GM19452 (cell line): ENCODE results near the gene SURF2.

Experiments
- ATAC-seq: cut with Tn5 transposase; IDR thresholded peaks from one replicate; pipeline ENCODE4 v1.9.1; 2021; ENCODE audit not compliant: unreplicated experiment

Gene SURF2

GRCh38 chr9:133396952-133397351 lies 40.6 kb downstream of the SURF2 start:
- ATAC-seq, result no peak

GRCh38 chr9:133397370-133397769 lies 41.0 kb downstream of the SURF2 start:
- no peak for ATAC-seq

GRCh38 chr9:133397895-133398294 lies 41.5 kb downstream of the SURF2 start:
- ATAC-seq, result no peak

GRCh38 chr9:133400292-133400691 lies 43.9 kb downstream of the SURF2 start:
- no peak for ATAC-seq

GRCh38 chr9:133401588-133401987 lies 45.2 kb downstream of the SURF2 start:
- no peak for ATAC-seq

- no peak for ATAC-seq
Measured at GRCh38 chr9:133402689-133403088, 46.3 kb downstream of the SURF2 start.

- no peak for ATAC-seq
Measured at GRCh38 chr9:133403766-133404453, 47.6 kb downstream of the SURF2 start.

- no peak for ATAC-seq
Measured at GRCh38 chr9:133404454-133405002, 48.2 kb downstream of the SURF2 start.

GRCh38 chr9:133405508-133406438 lies 49.4 kb downstream of the SURF2 start:
- ATAC-seq, result no peak

- peak; percentile 71 for ATAC-seq
Measured at GRCh38 chr9:133406480-133407307, 50.3 kb downstream of the SURF2 start.

GRCh38 chr9:133408042-133408441 lies 51.7 kb downstream of the SURF2 start:
- ATAC-seq, result no peak
